BE2C (cell line): Measurements from ENCODE around the gene BST2.

Experiments
- DNase-seq: peaks from one replicate; pipeline ENCODE4 v3.0.0-alpha.2; 2020
- H3K27me3 ChIP-seq: fragments of 250-450 bp; sonication (Bioruptor Pico); 2 replicates; pipeline ENCODE4 v1.5.1; 2020; ENCODE audit warnings: mild to moderate bottlenecking
- H3K36me3 ChIP-seq: fragments of 250-450 bp; sonication (Bioruptor Pico); 2 replicates; pipeline ENCODE4 v1.5.1; 2020; ENCODE audit warnings: mild to moderate bottlenecking
- H3K4me1 ChIP-seq: fragments of 250-450 bp; sonication (Bioruptor Pico); 2 replicates; pipeline ENCODE4 v1.5.1; 2020
- H3K4me3 ChIP-seq: 2 replicates; pipeline ENCODE4 v1.5.1; 2011; ENCODE audit warnings: low read depth, low read length
- H3K9me3 ChIP-seq: fragments of 250-450 bp; sonication (Bioruptor Pico); 2 replicates; pipeline ENCODE4 v1.5.1; 2020
- TF ChIP-seq, protein P1 (sequence below): IDR thresholded peaks from 2 replicates; pipeline ENCODE4 v1.5.1; 2012; ENCODE audit warnings: mild to moderate bottlenecking, low read depth, low read length

BST2 gene

GRCh38 chr19:17404015-17404414 lies 1.4 kb downstream of the BST2 start:
- no peaks in the 10 kb centered on the region for H3K27me3 ChIP-seq
- no peaks in the 10 kb centered on the region for H3K36me3 ChIP-seq
- TF ChIP-seq, protein P1, sequence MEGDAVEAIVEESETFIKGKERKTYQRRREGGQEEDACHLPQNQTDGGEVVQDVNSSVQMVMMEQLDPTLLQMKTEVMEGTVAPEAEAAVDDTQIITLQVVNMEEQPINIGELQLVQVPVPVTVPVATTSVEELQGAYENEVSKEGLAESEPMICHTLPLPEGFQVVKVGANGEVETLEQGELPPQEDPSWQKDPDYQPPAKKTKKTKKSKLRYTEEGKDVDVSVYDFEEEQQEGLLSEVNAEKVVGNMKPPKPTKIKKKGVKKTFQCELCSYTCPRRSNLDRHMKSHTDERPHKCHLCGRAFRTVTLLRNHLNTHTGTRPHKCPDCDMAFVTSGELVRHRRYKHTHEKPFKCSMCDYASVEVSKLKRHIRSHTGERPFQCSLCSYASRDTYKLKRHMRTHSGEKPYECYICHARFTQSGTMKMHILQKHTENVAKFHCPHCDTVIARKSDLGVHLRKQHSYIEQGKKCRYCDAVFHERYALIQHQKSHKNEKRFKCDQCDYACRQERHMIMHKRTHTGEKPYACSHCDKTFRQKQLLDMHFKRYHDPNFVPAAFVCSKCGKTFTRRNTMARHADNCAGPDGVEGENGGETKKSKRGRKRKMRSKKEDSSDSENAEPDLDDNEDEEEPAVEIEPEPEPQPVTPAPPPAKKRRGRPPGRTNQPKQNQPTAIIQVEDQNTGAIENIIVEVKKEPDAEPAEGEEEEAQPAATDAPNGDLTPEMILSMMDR: no peak
- H3K4me1 ChIP-seq: peaks cover 22% of the 10 kb centered on the region
- H3K4me3 ChIP-seq: no peak overlapping the region
- DNase-seq: no peak
- H3K9me3 ChIP-seq: no peaks in the 10 kb centered on the region

DNA sequence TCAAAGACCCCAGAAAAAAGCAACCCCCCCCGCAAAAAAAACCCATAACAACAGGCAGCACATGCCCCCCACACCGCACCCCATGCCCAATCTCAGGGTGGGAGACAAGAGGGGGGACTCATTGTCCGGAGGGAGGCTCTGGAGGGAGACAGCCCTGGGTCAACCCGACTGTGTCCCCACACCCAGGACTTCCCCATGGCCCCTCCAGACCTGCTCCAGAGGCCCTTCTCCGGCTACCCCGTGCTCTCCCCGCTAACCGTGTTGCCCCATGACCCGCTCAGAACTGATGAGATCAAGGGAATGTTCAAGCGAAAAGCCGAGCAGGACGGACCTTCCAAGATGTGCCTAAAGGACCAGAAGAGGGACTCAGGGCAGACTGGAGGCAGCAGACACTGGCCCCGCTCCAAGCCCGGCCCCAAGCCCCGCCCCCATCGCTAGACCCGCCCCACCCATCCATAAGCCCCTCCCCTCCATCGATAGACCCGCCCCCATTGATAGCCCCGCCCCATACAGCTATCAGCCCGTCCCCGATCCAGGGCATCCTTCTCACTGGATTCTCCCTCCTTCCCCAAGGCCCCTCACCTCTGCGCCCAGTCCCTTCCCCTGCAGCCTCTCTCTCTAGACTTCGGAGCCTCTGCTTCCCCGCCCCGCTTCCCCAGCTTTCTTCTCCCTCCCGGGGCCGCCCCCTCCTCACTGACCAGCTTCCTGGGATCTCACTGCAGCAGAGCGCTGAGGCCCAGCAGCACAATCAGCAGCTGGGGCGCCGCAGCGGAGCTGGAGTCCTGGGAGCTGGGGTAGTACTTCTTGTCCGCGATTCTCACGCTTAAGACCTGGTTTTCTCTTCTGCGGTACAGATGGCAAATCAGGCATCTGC lies 2.2 kb downstream of the BST2 start:
- Histone ChIP-seq H3K4me1 (peaks cover 22% of the 10 kb centered on the region), H3K27me3 (no peaks in the 10 kb centered on the region), H3K4me3 (peak overlapping the region; percentile 49), H3K36me3 (no peaks in the 10 kb centered on the region), H3K9me3 (no peaks in the 10 kb centered on the region)
- TF ChIP-seq, protein P1: no peak
- peak; percentile 80 for DNase-seq

DNA sequence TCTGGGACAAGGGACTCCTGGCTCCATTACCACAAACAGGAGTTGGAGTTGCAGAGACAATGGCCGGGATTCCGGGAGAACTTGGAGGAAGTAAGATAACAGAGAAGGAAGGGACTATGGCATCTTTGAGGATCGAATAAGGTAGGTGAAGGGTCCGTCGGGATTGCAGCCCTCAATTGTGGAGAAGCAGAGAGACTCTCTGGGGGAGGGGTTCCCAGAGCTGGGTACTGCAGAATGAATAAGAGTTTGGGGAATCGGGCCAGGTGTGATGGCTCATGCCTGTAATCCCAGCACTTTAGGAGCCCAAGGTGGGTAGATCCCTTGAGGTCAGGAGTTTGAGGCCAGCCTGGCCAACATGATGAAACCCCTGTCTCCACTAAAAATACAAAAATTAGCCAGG lies 3.8 kb downstream of the BST2 start:
- TF ChIP-seq, protein P1: no peak
- Histone ChIP-seq H3K27me3 (no peaks in the 10 kb centered on the region), H3K4me1 (peaks cover 13% of the 10 kb centered on the region), H3K4me3 (no peak overlapping the region), H3K36me3 (no peaks in the 10 kb centered on the region), H3K9me3 (no peaks in the 10 kb centered on the region)
- no peak for DNase-seq

DNA sequence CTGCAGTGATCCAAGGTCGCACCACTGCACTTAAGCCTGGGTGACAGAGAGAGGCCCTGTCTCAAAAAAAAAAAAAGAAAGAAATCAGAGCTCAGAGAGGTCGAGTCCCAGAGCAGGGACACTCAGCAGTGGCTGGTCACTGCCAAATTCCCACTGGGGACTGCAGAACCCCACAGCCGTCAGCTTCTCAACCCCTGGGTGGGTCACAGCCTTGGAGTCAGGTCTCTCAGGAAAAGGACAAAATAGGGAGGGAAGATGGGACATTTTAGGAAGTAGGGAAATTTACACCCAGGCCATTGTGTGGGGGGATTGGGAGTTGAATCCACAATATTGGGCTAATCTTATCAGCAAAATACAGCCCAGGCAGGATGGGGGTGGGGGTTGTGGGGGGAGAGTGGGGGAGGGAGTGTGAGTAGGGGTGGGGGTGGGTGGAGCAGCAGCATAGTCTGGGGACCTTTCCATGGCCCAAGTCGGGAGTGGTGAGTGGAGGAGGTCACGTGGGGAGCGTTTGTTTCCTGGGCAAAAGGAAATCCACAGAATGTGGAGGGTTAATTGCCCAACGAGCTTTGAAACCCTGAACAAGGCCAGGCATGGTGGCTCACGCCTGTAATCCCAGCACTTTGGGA lies 6.4 kb downstream of the BST2 start:
- H3K27me3 ChIP-seq: peaks cover 2% of the 10 kb centered on the region
- TF ChIP-seq, protein P1: no peak
- DNase-seq: no peak
- H3K9me3 ChIP-seq: no peaks in the 10 kb centered on the region
- no peaks in the 10 kb centered on the region for H3K36me3 ChIP-seq
- no peaks in the 10 kb centered on the region for H3K4me1 ChIP-seq
- no peak overlapping the region for H3K4me3 ChIP-seq

DNA sequence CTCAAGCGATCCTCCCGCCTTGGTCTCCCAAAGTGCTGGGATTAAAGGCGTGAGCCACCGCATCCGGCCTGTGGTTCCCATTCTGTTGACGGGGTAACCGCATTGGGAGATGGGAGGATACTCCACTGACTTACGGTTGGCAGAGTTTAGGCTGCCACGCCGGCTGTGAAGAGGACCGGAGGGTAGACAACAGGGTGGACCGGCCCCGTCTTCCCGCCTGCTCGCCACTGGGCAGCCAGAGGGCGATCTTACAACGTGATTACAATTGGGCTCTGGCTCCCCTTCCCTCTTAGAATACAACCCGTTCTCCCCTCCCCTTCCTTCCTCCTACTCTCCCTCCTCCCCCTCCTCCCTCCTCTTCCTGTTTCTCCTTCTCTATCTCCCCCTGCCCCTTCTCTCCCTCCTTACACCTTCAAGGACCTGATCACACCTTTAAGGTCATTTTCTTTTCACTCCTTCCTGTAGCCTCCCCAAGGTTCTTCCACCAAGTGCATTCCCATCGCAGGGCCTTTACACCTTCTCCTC lies 10.5 kb downstream of the BST2 start:
- H3K4me3 ChIP-seq: no peak overlapping the region
- TF ChIP-seq, protein P1: peak; percentile 71
- H3K36me3 ChIP-seq: no peaks in the 10 kb centered on the region
- H3K27me3 ChIP-seq: peaks cover 8% of the 10 kb centered on the region
- DNase-seq: peak; percentile 71
- H3K4me1 ChIP-seq: no peaks in the 10 kb centered on the region
- H3K9me3 ChIP-seq: no peaks in the 10 kb centered on the region

GRCh38 chr19:17393914-17394313 lies 11.5 kb downstream of the BST2 start, which contains the start of gene CCDC194:
Gene CCDC194, minus strand, starts transcription at chr19:17394196. Its CDS starts 38 bp downstream, at chr19:17394158.
- H3K4me3 ChIP-seq: no peak within 1 kb of the TSS
- H3K9me3 ChIP-seq: no peaks in the 10 kb centered on the region
- no peaks in the 10 kb centered on the region for H3K36me3 ChIP-seq
- DNase-seq: no peak
- no peaks in the 10 kb centered on the region for H3K4me1 ChIP-seq
- TF ChIP-seq, protein P1: no peak
- peaks cover 13% of the 10 kb centered on the region for H3K27me3 ChIP-seq
